HG02840 (cell line): ENCODE results near the gene RHCE.
A peak's percentile ranks its signal among the peaks of the same experiment; 100 is the strongest.
"Not testable (repeated sequence)": the region's sequence is repeated elsewhere in the genome, so short reads cannot be mapped to it uniquely, and the experiment has no call there.

Source experiments
- ATAC-seq: cut with Tn5 transposase; IDR thresholded peaks from one replicate; pipeline ENCODE4 v1.9.1; 2021; ENCODE audit warnings: mild to moderate bottlenecking, moderate library complexity, moderate number of reproducible peaks; ENCODE audit not compliant: unreplicated experiment, low FRiP score

Gene RHCE

DNA sequence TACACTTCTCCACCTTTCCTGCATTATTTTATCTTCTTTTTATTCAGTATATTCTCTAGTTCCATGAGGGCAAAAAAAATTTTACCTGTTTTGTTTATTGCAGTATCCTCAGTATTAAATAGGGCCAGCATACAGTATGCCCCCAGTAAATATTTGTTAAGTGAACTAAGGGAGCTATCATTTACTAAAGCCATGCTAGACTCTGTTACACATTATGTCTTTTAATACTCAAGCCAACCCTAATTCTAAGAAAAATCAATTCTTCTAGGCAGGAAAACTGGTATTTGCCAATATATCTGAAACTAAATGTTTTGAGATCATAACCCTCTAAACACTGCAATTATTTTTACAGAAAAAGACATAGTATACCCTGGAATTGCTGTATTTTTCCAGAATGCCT, 64.2 kb downstream of the RHCE start:
- ATAC-seq = no peak

DNA sequence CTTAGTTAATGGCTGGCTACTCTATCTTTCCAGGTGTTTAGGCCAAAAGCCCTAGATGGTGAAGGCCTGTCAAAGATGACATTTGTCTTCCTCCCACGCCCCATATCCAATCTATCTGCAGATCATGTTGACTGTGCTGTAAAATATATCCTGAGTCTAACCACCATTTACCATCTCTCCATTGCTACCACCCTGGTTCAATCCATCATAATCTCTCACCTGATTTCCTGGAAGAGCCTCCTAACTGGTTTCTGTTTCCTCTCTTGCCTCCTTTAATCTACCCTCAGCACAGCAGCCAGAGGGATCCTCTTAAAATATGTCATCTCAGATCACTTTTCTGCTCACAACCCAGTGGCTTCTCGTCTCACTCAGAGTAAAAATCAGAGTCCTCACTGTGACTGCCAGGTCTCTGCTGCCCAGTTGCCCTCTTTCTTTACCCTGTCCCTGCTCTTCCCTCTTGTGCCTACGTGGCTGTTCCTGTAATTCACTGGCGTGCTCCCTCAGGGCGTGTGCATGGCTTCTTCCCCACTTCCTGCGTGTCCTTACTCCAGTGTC, 64.7 kb downstream of the RHCE start:
- ATAC-seq = no peak

DNA sequence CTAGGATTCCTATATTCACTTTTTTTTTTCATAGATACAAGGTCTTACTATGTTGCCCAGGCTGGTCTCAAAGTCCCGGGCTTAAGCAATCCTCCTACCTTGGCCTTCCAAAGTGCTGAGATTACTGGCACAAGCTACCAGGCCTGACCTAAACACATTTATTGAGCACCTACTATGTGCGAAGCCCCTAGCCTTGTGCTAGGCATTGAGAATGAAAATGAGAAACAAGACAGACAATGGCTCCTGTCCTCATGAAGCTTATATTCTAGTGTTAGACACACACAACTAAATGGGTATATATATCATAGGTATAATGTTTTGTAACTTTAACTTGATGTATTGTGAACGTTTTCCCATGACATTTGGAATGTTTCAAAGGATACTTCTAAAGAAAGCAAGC, 71.0 kb downstream of the RHCE start:
- ATAC-seq = no peak

DNA sequence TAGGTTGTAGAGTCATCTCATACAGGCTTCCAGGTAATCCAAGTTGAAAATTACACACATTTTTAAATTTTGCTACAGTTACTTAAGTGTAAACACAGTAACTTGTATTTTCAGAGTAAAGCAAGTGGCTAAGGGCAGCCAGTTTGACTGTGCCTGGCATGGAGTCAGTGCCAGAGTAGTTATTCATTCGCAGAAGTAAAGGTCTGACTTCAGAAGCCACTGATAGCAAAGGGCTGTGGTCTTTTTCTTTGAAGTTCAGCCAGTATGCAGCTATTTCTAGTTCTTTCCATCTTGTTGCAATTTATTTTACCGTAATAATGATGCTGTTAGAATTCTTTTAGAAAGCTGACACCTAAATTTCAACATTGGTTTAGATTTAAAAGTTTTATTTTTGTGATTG, 73.1 kb downstream of the RHCE start:
- no peak for ATAC-seq

DNA sequence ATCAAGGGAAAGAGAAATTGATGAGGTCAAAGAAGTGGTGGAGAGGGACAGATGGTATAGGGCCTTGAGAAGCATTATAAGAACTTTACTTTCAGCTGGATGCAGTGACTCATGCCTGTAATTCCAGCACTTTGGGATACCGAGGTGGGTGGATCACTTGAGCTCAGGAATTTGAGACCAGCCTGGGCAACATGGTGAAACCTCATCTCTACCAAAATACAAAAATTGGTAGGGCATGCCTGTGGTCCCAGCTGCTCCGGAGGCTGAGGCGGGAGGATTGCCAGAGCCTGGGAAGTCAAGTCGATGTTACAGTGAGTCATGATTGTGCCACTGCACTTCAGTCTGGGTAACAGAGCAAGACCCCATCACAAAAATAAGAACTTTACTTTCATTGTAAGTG, 76.8 kb downstream of the RHCE start:
- no peak for ATAC-seq

DNA sequence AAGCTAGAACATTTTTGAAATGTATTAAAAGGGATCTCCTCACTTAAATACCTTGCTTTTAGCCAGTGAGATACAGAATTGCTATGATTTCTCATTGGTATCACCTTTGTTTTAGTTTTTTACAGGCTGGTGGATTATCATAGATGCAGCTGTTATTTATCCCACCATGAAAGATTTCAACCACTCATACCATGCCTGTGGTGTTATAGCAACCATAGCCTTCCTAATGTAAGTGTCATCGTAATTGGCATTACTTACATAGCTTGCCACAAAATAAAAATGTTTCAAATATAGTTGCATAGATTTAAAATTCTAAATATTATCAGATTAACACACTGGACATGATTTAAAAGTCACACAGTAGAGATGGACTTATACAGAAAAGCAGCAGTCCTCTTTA, 77.8 kb downstream of the RHCE start:
- no peak for ATAC-seq

DNA sequence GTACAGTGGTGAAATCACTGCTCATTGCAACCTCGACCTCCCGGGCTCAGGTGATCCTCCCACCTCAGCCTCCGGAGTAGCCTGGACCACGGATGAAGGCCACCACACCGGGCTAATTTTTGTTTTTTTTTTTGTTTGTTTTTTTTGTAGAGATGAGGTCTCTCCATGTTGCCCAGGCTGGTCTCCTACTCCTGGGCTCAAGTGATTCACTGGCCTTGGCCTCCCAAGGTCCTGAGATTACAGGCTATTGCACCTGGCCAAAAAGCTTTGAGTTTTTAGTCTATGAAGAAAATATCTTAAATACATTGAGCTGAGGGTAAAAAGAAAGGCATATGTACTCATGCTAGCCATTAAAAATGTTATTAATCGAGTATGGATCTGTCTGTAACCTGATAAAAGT, 78.9 kb downstream of the RHCE start:
- no peak for ATAC-seq

DNA sequence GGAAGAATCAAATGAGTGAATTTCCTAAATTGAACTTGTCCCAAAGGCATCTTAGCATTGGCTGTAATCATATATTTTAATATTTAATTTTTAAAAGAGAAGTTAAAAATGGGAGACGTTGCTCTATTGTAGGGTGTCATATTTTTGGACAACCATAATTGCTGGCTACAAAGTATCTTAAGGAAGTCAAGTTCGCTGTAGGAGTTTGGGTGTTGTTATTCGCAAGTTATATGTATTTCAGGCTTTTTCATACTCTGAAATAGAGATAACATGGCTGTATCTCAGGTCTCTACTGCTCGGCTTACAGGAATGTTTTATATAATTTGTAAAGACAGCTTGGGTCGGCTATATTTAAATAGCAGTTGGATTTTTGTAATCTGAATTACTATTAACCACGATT, 81.6 kb downstream of the RHCE start:
- ATAC-seq = no peak

DNA sequence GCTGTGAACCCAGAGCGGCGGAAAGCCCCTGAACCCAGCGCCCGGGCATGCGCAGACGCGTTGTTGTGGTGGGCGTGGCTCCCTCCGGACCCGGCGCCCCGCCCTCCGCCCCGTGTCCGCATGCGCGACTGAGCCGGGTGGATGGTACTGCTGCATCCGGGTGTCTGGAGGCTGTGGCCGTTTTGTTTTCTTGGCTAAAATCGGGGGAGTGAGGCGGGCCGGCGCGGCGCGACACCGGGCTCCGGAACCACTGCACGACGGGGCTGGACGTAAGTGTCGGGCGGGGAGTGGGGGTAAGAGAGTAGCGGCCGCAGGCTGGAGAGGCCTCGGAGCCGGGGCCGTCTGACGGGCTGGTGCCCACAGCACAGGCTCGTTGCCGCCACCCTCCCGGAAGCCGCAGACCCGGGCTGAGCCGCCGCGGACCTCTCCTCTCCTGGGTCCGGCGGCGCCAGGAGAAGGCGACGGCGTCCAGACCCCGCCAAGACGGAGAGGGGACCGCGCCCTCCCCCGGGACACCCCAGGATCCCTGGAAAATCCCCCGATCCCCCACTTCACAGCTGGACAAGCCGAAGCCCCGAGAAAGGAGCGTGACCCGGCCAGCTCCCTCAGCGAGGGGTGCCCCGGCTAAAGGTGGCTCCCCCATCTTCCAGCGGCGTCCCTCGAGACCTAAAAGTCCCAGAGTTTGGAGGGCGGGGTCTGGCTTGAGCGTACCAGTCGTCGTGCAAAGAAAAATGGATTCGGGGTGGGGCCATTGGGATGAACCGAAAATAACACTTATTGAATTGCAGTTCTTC, 82.2 kb downstream of the RHCE start, which contains the start of gene TMEM50A:
Gene TMEM50A, plus strand, starts transcription at position 147 of the 794 bp plus-strand sequence. CDS start 2,153 bp downstream, outside the sequence.
- peak; percentile 66 for ATAC-seq

DNA sequence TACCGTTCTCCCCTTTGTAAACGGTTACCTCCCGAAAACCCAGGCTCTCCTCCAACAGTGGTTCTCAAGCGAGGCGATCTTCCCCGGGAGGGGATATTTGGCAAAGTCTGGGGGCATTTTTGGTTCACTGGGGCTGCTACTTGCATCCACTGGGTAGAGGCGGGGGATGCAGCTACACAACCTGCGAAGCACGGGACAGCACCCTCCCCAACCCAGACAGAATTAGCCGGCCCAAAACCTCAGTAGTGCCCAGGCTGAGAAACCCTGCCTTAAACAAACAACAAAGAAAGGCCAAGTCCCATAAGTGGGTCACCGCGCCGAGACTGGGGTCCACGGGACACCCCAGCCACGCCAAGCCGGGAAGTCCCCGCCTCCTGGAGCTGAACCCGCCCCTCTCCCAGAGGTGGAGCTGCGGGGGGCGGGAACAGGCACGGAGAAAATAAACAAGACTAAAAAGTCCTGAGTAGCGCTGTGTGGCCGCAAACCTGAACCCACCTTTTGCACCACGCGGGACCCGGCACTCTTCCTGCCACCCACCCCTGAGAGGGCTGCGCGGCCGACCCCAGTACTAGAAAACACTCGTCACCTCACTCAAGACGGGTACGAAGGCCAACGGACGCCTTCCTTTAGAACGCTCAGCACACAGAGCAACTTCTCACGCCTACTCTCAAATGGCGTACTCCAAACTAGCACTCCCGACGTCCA, 83.0 kb downstream of the RHCE start:
- peak; percentile 37 for ATAC-seq

DNA sequence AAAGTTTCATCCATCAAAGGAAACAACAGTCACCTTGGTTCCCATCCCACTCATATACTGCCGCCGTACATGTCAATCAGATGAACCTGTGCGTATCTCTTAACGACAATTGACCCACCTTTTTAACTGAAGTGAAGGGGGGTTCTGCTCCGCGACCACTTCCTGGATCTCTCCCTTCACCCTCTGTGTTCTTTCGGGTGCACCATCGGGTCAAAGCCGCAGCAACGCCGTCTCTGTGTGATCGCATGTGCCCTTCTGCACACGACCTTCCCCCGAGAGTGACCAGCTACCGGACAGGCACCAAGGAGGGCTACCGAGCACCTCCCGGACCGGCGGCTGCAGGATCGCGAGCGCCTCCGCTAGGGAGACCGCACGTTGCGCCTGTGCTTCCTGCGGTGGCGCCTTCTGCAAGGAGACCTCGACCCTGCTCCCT, 83.7 kb downstream of the RHCE start:
- peak; percentile 15 for ATAC-seq

DNA sequence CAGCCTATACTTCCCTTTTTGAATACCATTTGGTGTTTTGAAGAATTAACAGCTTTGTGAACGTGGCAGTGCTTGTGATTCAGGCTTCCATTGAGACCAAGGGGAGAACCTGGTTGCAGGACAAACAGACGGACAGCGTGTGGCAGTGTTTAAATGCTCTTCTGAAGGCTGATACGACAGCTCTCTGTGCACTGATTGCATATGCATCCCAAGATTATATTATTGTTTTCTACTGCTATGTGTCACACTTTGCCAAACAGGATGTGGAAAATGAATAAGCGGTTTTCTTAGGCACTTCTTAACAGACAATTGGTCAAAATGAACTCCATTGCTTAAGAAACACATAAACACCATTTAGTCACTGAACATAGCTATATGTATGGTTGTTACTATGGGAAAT, 90.7 kb downstream of the RHCE start:
- ATAC-seq = not testable (repeated sequence)

DNA sequence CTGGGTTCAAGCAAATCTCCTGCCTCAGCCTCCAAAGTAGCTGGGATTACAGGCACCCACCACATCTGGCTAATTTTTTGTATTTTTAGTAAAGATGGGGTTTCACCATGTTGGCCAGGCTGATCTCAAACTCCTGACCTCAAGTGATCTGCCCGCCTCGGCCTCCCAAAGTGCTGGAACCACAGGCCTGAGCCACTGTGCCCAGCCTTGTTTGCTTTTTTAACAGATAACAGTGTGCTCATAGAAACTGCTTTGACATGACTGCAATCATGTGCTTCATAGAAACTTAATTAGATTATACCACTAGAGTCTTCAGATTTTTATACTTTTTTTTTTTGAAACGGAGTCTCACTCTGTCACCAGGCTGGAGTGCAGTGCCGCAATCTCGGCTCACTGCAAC, 91.3 kb downstream of the RHCE start:
- not testable (repeated sequence) for ATAC-seq

DNA sequence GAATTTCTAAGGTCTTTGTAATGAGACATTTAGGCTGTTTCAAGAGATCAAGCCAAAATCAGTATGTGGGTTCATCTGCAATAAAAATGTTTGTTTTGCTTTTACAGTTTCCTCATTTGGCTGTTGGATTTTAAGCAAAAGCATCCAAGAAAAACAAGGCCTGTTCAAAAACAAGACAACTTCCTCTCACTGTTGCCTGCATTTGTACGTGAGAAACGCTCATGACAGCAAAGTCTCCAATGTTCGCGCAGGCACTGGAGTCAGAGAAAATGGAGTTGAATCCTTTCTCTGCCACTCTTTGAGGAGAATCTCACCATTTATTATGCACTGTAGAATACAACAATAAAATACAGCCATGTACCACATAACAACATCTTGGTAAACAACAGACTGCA, 91.8 kb downstream of the RHCE start:
- ATAC-seq = not testable (repeated sequence)

DNA sequence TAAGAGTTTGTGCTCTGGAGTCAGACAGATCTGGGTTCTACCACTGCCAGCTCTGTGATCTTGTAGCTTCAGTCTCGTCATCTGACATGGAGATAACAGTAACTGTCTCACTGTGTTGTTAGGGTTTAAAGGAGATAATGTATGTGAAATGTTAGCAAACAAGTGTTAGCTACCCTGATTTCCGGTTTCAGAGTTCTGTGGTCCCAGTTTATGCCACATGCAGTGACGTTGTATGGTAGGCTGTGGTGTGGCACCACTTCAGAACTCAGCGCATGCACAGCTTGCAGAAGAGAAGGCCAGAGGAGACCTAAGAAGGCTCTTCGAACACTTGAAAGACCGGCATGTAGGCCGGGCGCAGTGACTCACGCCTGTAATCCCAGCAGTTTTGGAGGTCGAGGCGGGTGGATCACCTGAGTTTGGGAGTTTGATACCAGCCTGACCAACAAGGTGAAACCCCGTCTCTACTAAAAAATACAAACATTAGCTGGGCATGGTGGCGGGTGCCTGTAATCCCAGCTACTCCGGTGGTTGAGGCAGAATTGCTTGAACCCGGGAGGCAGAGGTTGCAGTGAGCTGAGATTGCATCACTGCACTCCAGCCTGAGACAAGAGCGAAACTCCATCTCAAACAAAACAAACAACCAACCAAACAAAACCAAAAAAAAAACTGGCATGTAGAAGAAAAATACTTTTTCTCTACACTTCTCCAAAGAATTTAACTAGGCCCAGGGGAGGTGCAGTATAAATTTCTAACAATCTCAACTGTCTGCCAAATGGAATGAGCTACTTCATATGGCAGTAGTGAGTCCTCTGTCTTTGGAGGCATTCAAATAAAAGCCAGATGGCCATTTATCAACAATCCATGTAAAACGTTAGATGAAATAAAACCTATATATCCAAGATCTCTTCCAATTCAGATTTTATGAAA, 92.5 kb downstream of the RHCE start:
- ATAC-seq = not testable (repeated sequence)

DNA sequence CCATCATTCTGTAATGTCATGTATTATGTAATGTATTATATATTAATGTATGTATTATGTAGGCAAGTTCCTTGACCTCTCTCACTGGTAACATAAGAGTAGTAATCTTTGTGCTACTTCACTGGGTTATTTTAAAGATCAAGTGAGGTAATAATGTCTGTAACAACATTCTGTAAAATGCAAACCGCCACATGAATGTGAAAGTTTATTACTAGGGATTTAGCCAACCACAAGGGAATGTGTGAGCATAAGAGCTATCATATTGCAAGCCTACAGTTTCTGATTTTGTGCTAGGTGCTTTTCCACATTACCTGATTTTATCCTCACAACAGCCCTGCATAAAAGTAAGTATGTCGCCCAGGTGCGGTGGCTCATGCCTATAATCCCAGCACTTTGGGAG, 96.2 kb downstream of the RHCE start:
- not testable (repeated sequence) for ATAC-seq

DNA sequence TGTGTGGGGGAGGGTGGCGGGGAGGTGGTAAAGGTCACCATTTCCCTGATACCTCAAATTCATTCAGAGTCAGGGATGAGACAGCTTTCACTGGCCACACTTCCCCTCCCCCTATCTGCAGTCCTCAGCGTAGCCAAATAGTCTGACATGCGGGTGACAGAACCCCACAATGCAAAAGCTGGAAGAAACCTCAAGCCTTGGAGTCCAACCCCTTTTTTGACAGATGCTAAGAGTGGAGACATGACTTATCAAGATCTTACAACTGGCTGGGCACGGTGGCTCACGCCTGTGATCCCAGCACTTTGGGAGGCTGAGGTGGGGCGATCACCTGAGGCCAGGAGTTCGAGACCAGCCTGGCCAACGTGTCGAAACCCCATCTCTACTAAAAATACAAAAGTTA, 98.5 kb downstream of the RHCE start:
- not testable (repeated sequence) for ATAC-seq

DNA sequence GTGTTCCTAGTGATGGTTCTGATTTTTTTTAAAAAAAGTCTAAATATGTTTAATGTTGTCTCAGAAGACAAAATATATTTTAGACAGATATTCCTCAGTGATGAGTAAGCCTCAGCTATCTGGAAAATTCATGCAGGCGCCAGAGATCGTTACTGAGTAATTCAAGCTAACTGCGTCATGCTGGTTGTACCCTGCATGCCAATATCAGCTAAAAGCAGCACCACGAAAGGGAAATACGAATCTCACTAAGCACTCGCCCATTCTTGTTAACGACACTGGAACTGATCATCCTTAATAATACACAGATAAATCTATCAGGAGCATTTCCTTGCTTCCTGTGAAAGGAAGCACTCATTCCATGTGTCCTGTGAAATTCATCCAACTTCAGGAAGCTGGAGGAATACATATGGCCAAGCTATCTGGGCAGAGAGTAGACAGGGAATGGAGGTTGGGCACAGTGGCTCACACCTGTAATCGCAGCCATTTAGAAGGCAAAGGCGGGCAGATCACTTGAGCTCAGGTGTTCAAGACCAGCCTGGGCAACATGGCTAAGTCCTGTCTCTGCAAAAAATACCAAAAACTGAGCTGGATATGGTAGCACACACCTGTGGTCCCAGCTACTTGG, 100.2 kb downstream of the RHCE start:
- ATAC-seq = not testable (repeated sequence)

DNA sequence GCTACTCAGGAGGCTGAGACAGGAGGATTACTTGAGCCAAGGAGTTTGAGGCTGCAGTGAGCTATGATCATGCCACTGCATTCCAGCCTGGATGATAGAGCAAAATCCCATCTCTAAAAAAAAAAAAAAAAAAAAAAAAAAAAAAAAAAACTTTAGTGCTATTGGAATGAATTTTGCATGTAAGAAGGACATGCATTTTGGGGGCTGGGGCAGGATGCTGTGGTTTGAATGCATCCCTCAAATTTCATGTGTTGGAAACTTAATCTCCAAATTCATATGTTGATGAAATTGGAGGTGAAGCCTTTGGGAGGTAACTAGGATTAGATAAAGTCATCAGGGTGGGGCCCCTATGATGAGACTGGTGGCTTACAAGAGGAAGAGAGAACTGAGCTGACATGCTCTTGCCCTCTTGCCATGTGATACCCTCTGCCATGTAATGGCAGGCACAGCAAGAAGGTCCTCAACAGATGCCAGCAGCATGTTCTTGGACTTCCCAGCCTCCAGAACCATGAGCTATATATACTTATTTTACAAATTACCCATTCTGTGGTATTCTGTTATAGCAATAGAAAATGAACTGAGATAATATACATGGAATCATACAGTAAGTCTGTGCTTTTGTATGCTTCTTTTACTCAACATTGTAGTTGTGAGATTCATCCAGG, 107.7 kb downstream of the RHCE start:
- ATAC-seq = not testable (repeated sequence)
